HCT116 (cell line): ENCODE data around the gene PLOD2. TPM values are rescaled to one million over a fixed set of nuclear protein-coding genes. Genes with fewer than 3 reads are reported as not detected.
A peak's percentile ranks its signal among the peaks of the same experiment; 100 is the strongest.

Experiments used
- ATAC-seq: fragments of 200-7000 bp; cut with Tn5 transposase; 2 replicates; pipeline ENCODE4 v1.9.1; 2020; ENCODE audit warnings: mild to moderate bottlenecking, moderate library complexity
- BruUV-seq: library from RNA; stranded (reverse); fragments of 400-500 nt; replicated peaks from 2 replicates; lab custom pipeline; 2021; lab: Mats Ljungman, UMichigan
- CTCF ChIA-PET: fragments of 300-600 bp; sonication (Branson Sonifier 250); formaldehyde crosslinking; loops from one replicate; lab custom pipeline; 2021; ENCODE audit warnings: antibody characterized with exemption; lab: Charles Lee
- POLR2A ChIA-PET: fragments of 300-600, 350-600 bp; sonication (Branson Sonifier 250); formaldehyde crosslinking; loops from one replicate; lab custom pipeline; 2021; ENCODE audit warnings: antibody characterized with exemption; lab: Charles Lee
- RAD21 ChIA-PET, 2 experiments: fragments of 300-600 bp; sonication (Branson Sonifier 250); formaldehyde crosslinking; loops; one replicate each; lab custom pipeline; 2023; ENCODE audit warnings: low total read pairs in 2 of 2; ENCODE audit not compliant: uncharacterized antibody in 2 of 2, unreplicated experiment in 2 of 2, low non-redundant PET in 1 of 2; lab: Charles Lee
- DNase-seq: peaks from one replicate; pipeline ENCODE4 v3.0.0-alpha.2; 2010; ENCODE audit warnings: low read depth, low spot score
- H2AFZ ChIP-seq: fragments of 200-600 bp; shearing (Covaris generic), sonication (generic); 2 replicates; pipeline ENCODE4 v1.6.1; 2017; ENCODE audit warnings: low read depth, mixed run types, mixed read lengths, antibody characterized with exemption, low read length; ENCODE audit not compliant: poor library complexity, severe bottlenecking
- H3K27ac ChIP-seq: 2 replicates; pipeline ENCODE4 v1.5.1; 2012; ENCODE audit warnings: low read depth, low read length
- H3K27me3 ChIP-seq: fragments of 200-600 bp; sonication (generic); 2 replicates; pipeline ENCODE4 v1.6.1; 2016; ENCODE audit warnings: mixed run types, low read length, mixed read lengths; ENCODE audit not compliant: insufficient read depth
- H3K36me3 ChIP-seq, 2 experiments: fragments of 200-500 bp in 1 of 2; fragments of 200-600 bp in 1 of 2; sonication (Bioruptor generic) in 1 of 2; sonication (generic) in 1 of 2; 2 replicates each; pipeline versions ENCODE4 v1.5.1 to v1.6.1; 2014 to 2016; ENCODE audit warnings: low read length in 2 of 2, inconsistent platforms in 1 of 2, mixed read lengths in 1 of 2, mixed run types in 1 of 2; ENCODE audit not compliant: insufficient read depth in 2 of 2, control insufficient read depth in 1 of 2
- H3K4me1 ChIP-seq, 2 experiments: fragments of 200-600 bp in 1 of 2; sonication (generic) in 1 of 2; 2 replicates each; pipeline versions ENCODE4 v1.5.1 to v1.6.1; 2012 to 2017; ENCODE audit warnings: low read length in 2 of 2, inconsistent platforms in 1 of 2, mild to moderate bottlenecking in 1 of 2, mixed read lengths in 1 of 2, mixed run types in 1 of 2, moderate library complexity in 1 of 2; ENCODE audit not compliant: insufficient read depth in 2 of 2, control insufficient read depth in 1 of 2
- H3K4me2 ChIP-seq: fragments of 200-600 bp; sonication (generic); 2 replicates; pipeline ENCODE4 v1.6.1; 2017; ENCODE audit warnings: mixed run types, low read length, mixed read lengths
- H3K4me3 ChIP-seq, 2 experiments: fragments of 200-600 bp in 1 of 2; sonication (generic) in 1 of 2; replicated peaks in 1 of 2; 2 replicates each; pipeline ENCODE4 v1.5.1; 2011 to 2016; ENCODE audit warnings: low read length in 2 of 2, control low read depth in 1 of 2, low read depth in 1 of 2, mild to moderate bottlenecking in 1 of 2, mixed read lengths in 1 of 2, mixed run types in 1 of 2
- H3K79me2 ChIP-seq: fragments of 200-600 bp; sonication (generic); 2 replicates; pipeline ENCODE4 v1.6.1; 2017; ENCODE audit warnings: mild to moderate bottlenecking, mixed run types, low read length, moderate library complexity, mixed read lengths; ENCODE audit not compliant: insufficient read depth
- H3K9ac ChIP-seq: fragments of 200-600 bp; sonication (generic); 2 replicates; pipeline ENCODE4 v1.6.1; 2016; ENCODE audit warnings: low read length, mixed read lengths
- H3K9me2 ChIP-seq: fragments of 200-600 bp; sonication (generic), shearing (Covaris generic); 2 replicates; pipeline ENCODE4 v1.6.1; 2017; ENCODE audit warnings: mixed run types, mild to moderate bottlenecking, moderate library complexity; ENCODE audit not compliant: insufficient read depth
- H3K9me3 ChIP-seq, 2 experiments: fragments of 200-500 bp in 1 of 2; fragments of 200-600 bp in 1 of 2; sonication (Bioruptor generic) in 1 of 2; sonication (generic) in 1 of 2; 2 replicates each; pipeline ENCODE4 v1.6.1; 2014 to 2017; ENCODE audit warnings: low read length in 2 of 2, mixed read lengths in 2 of 2, inconsistent platforms in 1 of 2, low read depth in 1 of 2, mild to moderate bottlenecking in 1 of 2, mixed run types in 1 of 2, moderate library complexity in 1 of 2; ENCODE audit not compliant: control insufficient read depth in 1 of 2, insufficient read depth in 1 of 2
- H4K20me1 ChIP-seq: fragments of 200-600 bp; sonication (generic), shearing (Covaris generic); 2 replicates; pipeline ENCODE4 v1.6.1; 2017; ENCODE audit warnings: mixed run types, mild to moderate bottlenecking, moderate library complexity; ENCODE audit not compliant: insufficient read depth
- EZH2phosphoT487 ChIP-seq: fragments of 200-600 bp; IDR thresholded peaks from 2 replicates; pipeline ENCODE4 v1.6.1; 2018; ENCODE audit warnings: antibody characterized with exemption, borderline replicate concordance
- POLR2AphosphoS5 ChIP-seq: IDR thresholded peaks from 2 replicates; pipeline ENCODE4 v1.6.1; 2011; ENCODE audit warnings: mild to moderate bottlenecking, low read depth, low read length, moderate library complexity
- RAD21 ChIP-seq: IDR thresholded peaks from 2 replicates; pipeline ENCODE4 v1.6.1; 2012; ENCODE audit warnings: low read depth, mild to moderate bottlenecking
- SP1 ChIP-seq: IDR thresholded peaks from 2 replicates; pipeline ENCODE4 v1.6.1; 2012; ENCODE audit warnings: low read depth
- ZBTB33 ChIP-seq: IDR thresholded peaks from 2 replicates; pipeline ENCODE4 v1.6.1; 2011; ENCODE audit warnings: mild to moderate bottlenecking, low read length, moderate library complexity; ENCODE audit not compliant: insufficient replicate concordance; ENCODE audit errors: extremely low read depth
- intact Hi-C: fragments of 100-400 bp; cut with micrococcal nuclease; formaldehyde crosslinking; loops from 2 replicates; pipeline ENCODE4 v1.10.0; 2022
- total RNA-seq: library from RNA; stranded (reverse); gene quantifications from one replicate; pipeline ENCODE4 v1.2.1, GENCODE V29; 2021; ENCODE audit not compliant: unreplicated experiment
- TF ChIP-seq, protein P1 (sequence below), 3 experiments: fragments of 200-600 bp in 1 of 3; sonication (generic) in 1 of 3; IDR thresholded peaks in 2 of 3; conservative IDR thresholded peaks in 1 of 3; 2 replicates each; pipeline ENCODE4 v1.5.1; 2012 to 2017; ENCODE audit warnings: low read depth in 2 of 3, low read length in 2 of 3, antibody characterized with exemption in 1 of 3, borderline replicate concordance in 1 of 3, control low read depth in 1 of 3, mild to moderate bottlenecking in 1 of 3, mixed read lengths in 1 of 3, mixed run types in 1 of 3, moderate library complexity in 1 of 3; ENCODE audit not compliant: insufficient read depth in 1 of 3

PLOD2 gene
- total RNA-seq, 1 experiment from 2014 or later, result 25.8 TPM

GRCh38 chr3:146067048-146067447 is 93.9 kb downstream of the PLOD2 start:
- no peaks in the 10 kb centered on the region for H4K20me1 ChIP-seq
- no peaks in the 10 kb centered on the region for H3K9me2 ChIP-seq
- H3K79me2 ChIP-seq, result no peaks in the 10 kb centered on the region
- ChIA-PET CTCF (no interaction called here), POLR2A (no interaction called here), RAD21 (no interaction called here)
- H3K9ac ChIP-seq, result no peak overlapping the region
- TF ChIP-seq EZH2phosphoT487 (no peak), ZBTB33 (no peak), RAD21 (no peak), SP1 (no peak), POLR2AphosphoS5 (no peak)
- H3K27me3 ChIP-seq, result no peaks in the 10 kb centered on the region
- ATAC-seq, result no peak
- no peaks in the 10 kb centered on the region for H3K9me3 ChIP-seq
- no peaks in the 10 kb centered on the region for H3K36me3 ChIP-seq
- no TSS peak for BruUV-seq
- intact Hi-C loops, result loop anchor here (10.0 kb wide), 1 partner anchor 578 kb away; no protein-coding TSS in a partner anchor
- no peak overlapping the region for H2AFZ ChIP-seq
- H3K27ac ChIP-seq, result no peak overlapping the region
- no peak overlapping the region for H3K4me2 ChIP-seq
- no peaks in the 10 kb centered on the region for H3K4me1 ChIP-seq
- no peak for DNase-seq
- no peak overlapping the region for H3K4me3 ChIP-seq

DNA sequence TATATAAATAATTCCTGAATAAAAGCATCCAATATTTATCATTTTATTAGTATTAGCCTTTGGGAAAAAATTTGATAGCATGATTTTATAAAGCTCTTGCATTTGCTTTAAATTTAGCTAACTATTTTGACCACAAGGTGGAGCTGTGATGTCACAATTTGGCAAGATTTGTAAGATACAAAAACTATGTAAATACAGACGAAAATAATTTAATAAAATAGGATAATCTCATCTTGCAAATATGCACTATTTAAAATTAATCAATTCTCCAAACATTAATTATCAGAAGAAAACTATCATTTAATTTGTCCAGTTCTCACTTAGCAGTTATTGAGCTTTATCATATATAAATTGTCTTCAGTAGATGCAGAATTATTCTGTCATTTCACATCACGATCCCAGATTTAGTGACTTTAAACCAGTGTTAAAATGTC is 95.4 kb downstream of the PLOD2 start:
- ATAC-seq (no peak), DNase-seq (peak; percentile 38)
- Histone ChIP-seq H3K36me3 (no peaks in the 10 kb centered on the region), H2AFZ (no peak overlapping the region), H3K27ac (no peak overlapping the region), H3K27me3 (no peaks in the 10 kb centered on the region), H4K20me1 (no peaks in the 10 kb centered on the region), H3K9ac (no peak overlapping the region), H3K9me2 (no peaks in the 10 kb centered on the region)
- ChIA-PET RAD21 (interaction anchor here (0.7 to 2.3 kb wide), 6 partner anchors 120 to 262 kb away, joined by 3 to 14 read pairs (median 8); no protein-coding TSS in a partner anchor), CTCF (interaction anchor here (0.6 to 5.2 kb wide), 35 partner anchors 9 to 573 kb away, joined by 3 to 109 read pairs (median 4); partner anchors contain the start of gene PLOD2)
- TF ChIP-seq ZBTB33 (no peak), RAD21 (peak; percentile 80)
- TF ChIP-seq, protein P1, sequence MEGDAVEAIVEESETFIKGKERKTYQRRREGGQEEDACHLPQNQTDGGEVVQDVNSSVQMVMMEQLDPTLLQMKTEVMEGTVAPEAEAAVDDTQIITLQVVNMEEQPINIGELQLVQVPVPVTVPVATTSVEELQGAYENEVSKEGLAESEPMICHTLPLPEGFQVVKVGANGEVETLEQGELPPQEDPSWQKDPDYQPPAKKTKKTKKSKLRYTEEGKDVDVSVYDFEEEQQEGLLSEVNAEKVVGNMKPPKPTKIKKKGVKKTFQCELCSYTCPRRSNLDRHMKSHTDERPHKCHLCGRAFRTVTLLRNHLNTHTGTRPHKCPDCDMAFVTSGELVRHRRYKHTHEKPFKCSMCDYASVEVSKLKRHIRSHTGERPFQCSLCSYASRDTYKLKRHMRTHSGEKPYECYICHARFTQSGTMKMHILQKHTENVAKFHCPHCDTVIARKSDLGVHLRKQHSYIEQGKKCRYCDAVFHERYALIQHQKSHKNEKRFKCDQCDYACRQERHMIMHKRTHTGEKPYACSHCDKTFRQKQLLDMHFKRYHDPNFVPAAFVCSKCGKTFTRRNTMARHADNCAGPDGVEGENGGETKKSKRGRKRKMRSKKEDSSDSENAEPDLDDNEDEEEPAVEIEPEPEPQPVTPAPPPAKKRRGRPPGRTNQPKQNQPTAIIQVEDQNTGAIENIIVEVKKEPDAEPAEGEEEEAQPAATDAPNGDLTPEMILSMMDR (IDR thresholded peaks at IDR 0.05 in 2 of 3, conservative IDR thresholded peaks at IDR 0.05 in 1 of 3; ENCODE audit: borderline replicate concordance in 1 of 3, insufficient read depth in 1 of 3, low read depth in 2 of 3, low read length in 2 of 3), result peak; percentile 57 to 70 (median 63)
- TF ChIP-seq, all 23 proteins: peak for 2
- Histone ChIP-seq H3K4me3 (no peak overlapping the region), H3K4me2 (no peak overlapping the region), H3K9me3 (no peaks in the 10 kb centered on the region), H3K4me1 (no peaks in the 10 kb centered on the region), H3K79me2 (no peaks in the 10 kb centered on the region)
- intact Hi-C loops, result loop anchor here (1.0 to 10.0 kb wide), 4 partner anchors 122 to 579 kb away; no protein-coding TSS in a partner anchor
- POLR2A ChIA-PET, result interaction anchor here (0.8 to 0.9 kb wide), 2 partner anchors 118 to 124 kb away, joined by 3 to 4 read pairs; no protein-coding TSS in a partner anchor
- no TSS peak for BruUV-seq
